Esophagus mucosa (tissue), 1 donor: ENCODE data around the gene OCEL1. TPM values are rescaled to one million over a fixed set of nuclear protein-coding genes. Genes with fewer than 3 reads are reported as not detected.
A peak's percentile ranks its signal among the peaks of the same experiment; 100 is the strongest.
"Not testable (repeated sequence)": the region's sequence is repeated elsewhere in the genome, so short reads cannot be mapped to it uniquely, and the experiment has no call there.

Experiments
- ATAC-seq: fragments of 200-7000 bp; cut with Tn5 transposase; one replicate; pipeline ENCODE4 v1.9.1; 2020
- total RNA-seq: library from RNA; stranded (reverse); gene quantifications from one replicate; pipeline ENCODE4 v1.2.4, GENCODE V29; 2023
- donor health status: DM: yes; HTN: yes; CAD: no.

The OCEL1 gene
- total RNA-seq, 1 donor from 2014 or later = 13.3 TPM

GRCh38 chr19:17266026-17266425 is 40.0 kb downstream of the OCEL1 start:
- ATAC-seq = no peak

DNA sequence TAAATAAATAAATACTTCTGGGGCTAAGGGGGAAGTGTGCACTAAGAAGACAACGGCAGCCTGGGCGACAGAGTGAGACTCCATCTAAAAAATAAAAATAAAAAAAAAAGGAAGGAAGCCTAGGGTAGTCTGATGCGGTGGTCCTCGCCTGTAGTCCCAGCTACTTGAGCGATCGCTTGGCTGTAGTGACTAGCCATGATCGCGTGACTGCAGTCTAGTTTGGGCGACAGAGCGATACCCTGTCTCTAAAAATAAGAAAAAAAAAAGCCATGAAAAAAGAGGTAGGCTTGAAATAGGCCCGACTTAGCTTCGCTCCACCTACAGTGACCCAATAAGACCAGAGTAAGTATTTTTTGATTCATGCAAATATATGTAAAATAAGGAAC is 40.6 kb downstream of the OCEL1 start:
- no peak for ATAC-seq

DNA sequence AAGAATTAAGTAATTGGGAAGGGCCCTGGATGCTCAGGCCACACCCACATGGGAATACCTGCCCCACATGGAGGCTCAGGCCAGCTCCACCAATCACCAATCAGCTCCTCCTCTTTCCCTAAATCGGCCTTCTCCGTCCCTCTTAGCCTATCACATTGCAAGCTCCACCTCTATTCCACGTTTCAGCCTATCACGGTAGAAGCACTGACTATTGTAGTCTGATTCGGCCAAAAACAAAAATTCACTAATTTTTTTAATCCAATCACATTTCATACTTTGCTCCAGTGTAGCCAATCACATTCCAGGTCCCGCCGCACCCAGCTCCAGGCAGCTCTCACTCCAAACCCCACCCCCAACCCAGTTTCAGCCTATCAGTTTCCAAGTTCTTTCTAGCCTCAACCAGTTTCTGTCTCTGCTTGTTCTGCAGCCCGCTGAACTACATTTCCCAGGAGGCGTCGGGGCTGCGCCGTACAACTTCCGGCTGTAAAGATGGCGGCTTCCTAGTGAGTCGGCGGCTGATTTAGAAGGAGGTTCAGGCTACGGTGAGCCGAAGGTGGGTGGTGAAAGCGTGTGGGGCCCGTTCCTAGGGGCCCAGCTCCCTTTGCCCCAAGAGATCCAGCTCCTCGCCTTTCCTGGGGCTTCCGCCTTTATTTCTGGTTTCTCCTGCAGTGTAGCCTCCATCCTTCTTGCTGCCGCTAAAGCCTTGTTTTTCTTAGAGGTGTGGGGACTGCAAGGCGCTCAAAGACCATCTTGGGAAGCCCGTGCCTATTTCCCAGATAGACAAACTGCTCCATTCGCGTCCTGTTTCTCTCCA is 41.2 kb downstream of the OCEL1 start, which contains the start of gene BABAM1:
TSS of gene BABAM1 (plus strand) at position 469 of the 814 bp plus-strand sequence. CDS start 1,364 bp downstream, outside the sequence.
- peak; percentile 96 for ATAC-seq

DNA sequence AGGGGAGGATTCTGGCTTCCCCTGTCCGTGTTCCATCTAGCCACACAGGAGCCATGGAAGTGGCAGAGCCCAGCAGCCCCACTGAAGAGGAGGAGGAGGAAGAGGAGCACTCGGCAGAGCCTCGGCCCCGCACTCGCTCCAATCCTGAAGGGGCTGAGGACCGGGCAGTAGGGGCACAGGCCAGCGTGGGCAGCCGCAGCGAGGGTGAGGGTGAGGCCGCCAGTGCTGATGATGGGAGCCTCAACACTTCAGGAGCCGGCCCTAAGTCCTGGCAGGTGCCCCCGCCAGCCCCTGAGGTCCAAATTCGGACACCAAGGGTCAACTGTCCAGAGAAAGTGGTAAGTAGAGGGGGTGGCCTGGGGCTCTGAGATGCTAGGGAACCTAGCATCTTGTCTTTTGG is 42.7 kb downstream of the OCEL1 start:
- ATAC-seq = no peak

- ATAC-seq = not testable (repeated sequence)
Measured at GRCh38 chr19:17274892-17275291, 48.9 kb downstream of the OCEL1 start.

DNA sequence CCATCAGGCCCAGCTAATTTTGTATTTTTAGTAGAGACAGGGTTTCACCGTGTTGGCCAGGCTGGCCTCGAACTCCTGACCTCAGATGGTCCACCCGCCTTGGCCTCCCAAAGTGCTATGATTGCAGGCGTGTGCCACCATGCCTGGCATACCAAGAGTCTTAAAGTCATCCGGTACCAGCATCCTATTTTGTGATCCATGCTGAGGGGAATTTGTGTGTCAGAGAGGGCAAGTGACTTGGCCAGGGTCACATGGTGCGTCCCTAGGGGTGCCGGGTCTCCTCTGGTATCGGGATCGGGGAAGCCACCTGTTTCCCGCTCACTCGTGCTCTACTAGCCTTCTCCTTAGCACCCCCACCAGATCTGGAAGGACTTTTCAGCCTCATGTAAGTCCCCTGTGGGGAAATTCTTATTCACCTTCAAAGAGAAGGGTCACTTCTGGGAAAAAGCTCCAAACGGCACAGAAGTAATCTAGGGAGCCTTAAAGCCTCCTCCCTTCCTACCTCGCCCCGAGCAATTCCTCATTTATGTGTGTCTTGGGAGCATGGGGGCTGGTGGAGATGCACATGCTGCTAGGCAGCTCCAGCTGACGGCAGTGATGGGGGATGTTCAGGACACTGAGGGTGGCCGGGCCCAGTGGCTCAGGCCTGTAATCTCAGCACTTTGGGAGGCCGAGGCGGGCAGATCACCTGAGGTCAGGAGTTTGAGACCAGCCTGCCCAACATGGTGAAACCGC is 49.6 kb downstream of the OCEL1 start:
- ATAC-seq = no peak

Other genes starting within 250 kb of the OCEL1 start
- gene CPAMD8, start 199.4 kb upstream of the OCEL1 start, total RNA-seq = 2.0 TPM
- gene HAUS8, start 150.8 kb upstream of the OCEL1 start, total RNA-seq = 6.1 TPM
- 27.4 TPM for gene MYO9B, start 150.4 kb upstream of the OCEL1 start, total RNA-seq
- gene USE1, start 10.9 kb upstream of the OCEL1 start, total RNA-seq = 21.7 TPM
- 53.8 TPM for gene NR2F6, start 19.7 kb downstream of the OCEL1 start, total RNA-seq
- gene USHBP1, start 38.5 kb downstream of the OCEL1 start, total RNA-seq = 0.64 TPM
- 55.8 TPM for gene BABAM1, start 41.2 kb downstream of the OCEL1 start, total RNA-seq
- 0.04 TPM for gene ANKLE1, start 55.7 kb downstream of the OCEL1 start, total RNA-seq
- 2.2 TPM for gene ABHD8, start 77.2 kb downstream of the OCEL1 start, total RNA-seq
- gene MRPL34, start 79.6 kb downstream of the OCEL1 start, total RNA-seq = 42.6 TPM
- gene DDA1, start 83.3 kb downstream of the OCEL1 start, total RNA-seq = 21.5 TPM
- gene ANO8, start 108.6 kb downstream of the OCEL1 start, total RNA-seq = 9.9 TPM
- gene GTPBP3, start 111.3 kb downstream of the OCEL1 start, total RNA-seq = 11.7 TPM
- 22.6 TPM for gene PLVAP, start 151.1 kb downstream of the OCEL1 start, total RNA-seq
- not detected for gene CCDC194, start 168.0 kb downstream of the OCEL1 start, total RNA-seq
- 2.8 TPM for gene BST2, start 179.4 kb downstream of the OCEL1 start, total RNA-seq
- 49.9 TPM for gene MVB12A, start 193.8 kb downstream of the OCEL1 start, total RNA-seq
- gene TMEM221, start 222.4 kb downstream of the OCEL1 start, total RNA-seq = not detected
- gene NXNL1, start 234.7 kb downstream of the OCEL1 start, total RNA-seq = not detected
- 4.1 TPM for gene SLC27A1, start 244.3 kb downstream of the OCEL1 start, total RNA-seq